Heart left ventricle (tissue), 16 donors: ENCODE results near the gene COX10. TPM values are rescaled to one million over a fixed set of nuclear protein-coding genes. Genes with fewer than 3 reads are reported as not detected.

Experiments
- ATAC-seq, 4 donors: fragments of 200-7000 bp; cut with Tn5 transposase; one replicate each; pipeline ENCODE4 v1.9.1; 2020 to 2022; ENCODE audit warnings: moderate library complexity in 4 of 4, mild to moderate bottlenecking in 3 of 4, moderate number of reproducible peaks in 1 of 4
- DNase-seq, 5 donors: peaks; one replicate each; pipeline ENCODE4 v3.0.0-alpha.2; 2020
- H3K27ac ChIP-seq, 12 donors: fragments of 200-600 bp; sonication (generic) in 4 of 12; one replicate each; pipeline versions ENCODE4 v1.5.0 to v1.8.0; 2016 to 2022; ENCODE audit warnings: mild to moderate bottlenecking in 2 of 12
- H3K27me3 ChIP-seq, 9 donors: fragments of 200-600 bp; sonication (generic) in 2 of 9; one replicate each; pipeline versions ENCODE4 v1.5.1 to v1.8.0; 2016 to 2022; ENCODE audit warnings: mild to moderate bottlenecking in 3 of 9
- H3K36me3 ChIP-seq, 9 donors: fragments of 200-600 bp; sonication (generic) in 2 of 9; one replicate each; pipeline versions ENCODE4 v1.5.0 to v1.8.0; 2018 to 2022; ENCODE audit warnings: mild to moderate bottlenecking in 2 of 9
- H3K4me1 ChIP-seq, 12 donors: fragments of 200-600 bp; sonication (generic) in 4 of 12; one replicate each; pipeline versions ENCODE4 v1.5.0 to v1.8.0; 2016 to 2022; ENCODE audit warnings: mild to moderate bottlenecking in 3 of 12
- H3K4me3 ChIP-seq, 12 donors: fragments of 200-600 bp; sonication (generic) in 4 of 12; one replicate each; pipeline versions ENCODE4 v1.5.0 to v1.8.0; 2017 to 2022; ENCODE audit warnings: mild to moderate bottlenecking in 9 of 12, moderate library complexity in 4 of 12
- H3K9me3 ChIP-seq, 12 donors: fragments of 200-600 bp; sonication (generic) in 4 of 12; one replicate each; pipeline versions ENCODE4 v1.5.0 to v1.8.0; 2016 to 2022; ENCODE audit warnings: mild to moderate bottlenecking in 1 of 12
- POLR2A ChIP-seq, 2 donors: fragments of 450-650 bp; IDR thresholded peaks; one replicate each; pipeline ENCODE4 v1.6.1; 2017; ENCODE audit warnings: antibody characterized with exemption in 2 of 2, mild to moderate bottlenecking in 2 of 2, moderate library complexity in 2 of 2
- WGBS, 4 donors: extraction: QIAGEN DNeasy Blood & Tissue Kit in 2 of 4; methylation state at CpG; one replicate each; pipeline versions ENCODE4 v1.1.5 to v1.1.7; 2013 to 2018; 5-methylcytosine and 5-hydroxymethylcytosine counted together
- intact Hi-C, 10 donors: fragments of 100-400 bp; cut with DNase I; formaldehyde crosslinking; loops; one replicate each; pipeline versions ENCODE4 v1.11.1 to v1.14.2; 2022
- polyA plus RNA-seq, 2 donors: library from polyadenylated mRNA; stranded (reverse); fragments of 200-250 nt; gene quantifications; one replicate each; pipeline ENCODE4 v1.2.3, GENCODE V29; 2013
- total RNA-seq, 9 donors: library from RNA; depleted of rRNA in 2 of 9; stranded (reverse); fragments of >200 nt in 2 of 9; fragmentation: NEBNext Ultra II Directional in 3 of 9; extraction: Animal tissue kit (Norgen Biotek cat#: 25700) in 3 of 9; gene quantifications; one replicate each; pipeline versions ENCODE4 v1.1.0 to v1.2.4, GENCODE V29; 2016 to 2023
- TF ChIP-seq, protein P1 (sequence below), 12 donors: fragments of 200-600 bp; sonication (generic) in 4 of 12; IDR thresholded peaks; one replicate each; pipeline versions ENCODE4 v1.5.0 to v1.8.0; 2018 to 2022; ENCODE audit warnings: antibody characterized with exemption in 12 of 12, mild to moderate bottlenecking in 5 of 12
- donor health status: ischemic (EF 13 %, LVEDD 7.1; RV severe dilation, severe dysfunction).
- donor health status: healthy with polysubstance abuse.
- donor health status: DM: no; HTN: yes; CAD: no.
- donor health status: DM: no; HTN: no; CAD: no.
- donor health status: ischemic (EF 25% LVEDD 6.9; RV normal size, moderate dysfunction).
- donor health status: ischemic (EF 25% LVEDD 5.7; RV mildly dilated, moderate dysfunction).
- donor health status: healthy.
- donor health status: DM: yes; HTN: yes; CAD: no.
- donor health status: ischemic (EF 35%, LVEDD 5.7; RV mildly dilated, moderate dysfunction).
- donor health status: nonischemic (EF 11% LVEDD 7.7; RV severe dilation, severe dysfunction).
- donor health status: DM: yes; HTN: yes; CAD: no.
- donor health status: PGD.
- donor health status: ischemic (EF 29% LVEDD 5.4; RV normal size, mild dysfunction).
- donor health status: nonischemic (EF 23%, LVEDD 6.1; RV moderate dilation, normal function).

Gene COX10
- total and polyA plus RNA-seq, 11 donors = 17.8 to 96.0 (median 48.6) TPM

GRCh38 chr17:14133104-14133503 lies 63.8 kb downstream of the COX10 start:
- DNase-seq (no peak), ATAC-seq (no peak)
- Histone ChIP-seq H3K36me3 (no peaks in the 10 kb centered on the region), H3K27me3 (no peaks in the 10 kb centered on the region), H3K27ac (no peak overlapping the region), H3K4me1 (peaks cover 0 to 3% (median 0%) of the 10 kb centered on the region in 12 donors), H3K9me3 (no peaks in the 10 kb centered on the region), H3K4me3 (no peak overlapping the region)
- intact Hi-C loops = no loop called here
- TF ChIP-seq, protein P1, sequence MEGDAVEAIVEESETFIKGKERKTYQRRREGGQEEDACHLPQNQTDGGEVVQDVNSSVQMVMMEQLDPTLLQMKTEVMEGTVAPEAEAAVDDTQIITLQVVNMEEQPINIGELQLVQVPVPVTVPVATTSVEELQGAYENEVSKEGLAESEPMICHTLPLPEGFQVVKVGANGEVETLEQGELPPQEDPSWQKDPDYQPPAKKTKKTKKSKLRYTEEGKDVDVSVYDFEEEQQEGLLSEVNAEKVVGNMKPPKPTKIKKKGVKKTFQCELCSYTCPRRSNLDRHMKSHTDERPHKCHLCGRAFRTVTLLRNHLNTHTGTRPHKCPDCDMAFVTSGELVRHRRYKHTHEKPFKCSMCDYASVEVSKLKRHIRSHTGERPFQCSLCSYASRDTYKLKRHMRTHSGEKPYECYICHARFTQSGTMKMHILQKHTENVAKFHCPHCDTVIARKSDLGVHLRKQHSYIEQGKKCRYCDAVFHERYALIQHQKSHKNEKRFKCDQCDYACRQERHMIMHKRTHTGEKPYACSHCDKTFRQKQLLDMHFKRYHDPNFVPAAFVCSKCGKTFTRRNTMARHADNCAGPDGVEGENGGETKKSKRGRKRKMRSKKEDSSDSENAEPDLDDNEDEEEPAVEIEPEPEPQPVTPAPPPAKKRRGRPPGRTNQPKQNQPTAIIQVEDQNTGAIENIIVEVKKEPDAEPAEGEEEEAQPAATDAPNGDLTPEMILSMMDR (IDR thresholded peaks at IDR 0.05) = no peak
- no peak for TF ChIP-seq POLR2A (IDR thresholded peaks at IDR 0.05)

DNA sequence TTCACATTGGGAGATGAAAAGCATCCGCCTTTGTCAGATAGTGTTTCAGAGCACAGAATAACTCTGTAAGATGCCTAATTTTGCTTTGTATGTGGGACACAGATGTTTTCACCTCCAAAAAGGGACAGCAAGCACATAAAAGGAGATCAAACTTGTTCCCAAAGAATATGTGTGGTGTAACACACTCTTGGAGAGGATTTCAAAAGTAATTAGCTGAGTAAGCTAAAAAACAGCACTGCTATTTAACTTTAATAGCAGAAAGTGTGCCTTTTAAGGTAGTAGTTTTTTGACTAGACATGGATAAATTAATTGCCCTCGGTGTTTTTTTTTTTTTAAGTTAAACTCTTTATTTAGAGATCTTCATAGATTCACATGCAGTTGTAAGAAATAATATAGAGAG lies 65.2 kb downstream of the COX10 start:
- TF ChIP-seq, protein P1 (IDR thresholded peaks at IDR 0.05) = no peak
- no peak for TF ChIP-seq POLR2A (IDR thresholded peaks at IDR 0.05)
- Histone ChIP-seq H3K9me3 (no peaks in the 10 kb centered on the region), H3K27me3 (no peaks in the 10 kb centered on the region), H3K4me1 (peaks cover 0 to 3% (median 0%) of the 10 kb centered on the region in 12 donors), H3K4me3 (no peak overlapping the region), H3K27ac (no peak overlapping the region), H3K36me3 (no peaks in the 10 kb centered on the region)
- ATAC-seq (no peak), DNase-seq (no peak)
- WGBS, 4 donors = 82 to 92% (median 87%) methylated on average over 2 of the region's 2 CpGs
- intact Hi-C loops = no loop called here

DNA sequence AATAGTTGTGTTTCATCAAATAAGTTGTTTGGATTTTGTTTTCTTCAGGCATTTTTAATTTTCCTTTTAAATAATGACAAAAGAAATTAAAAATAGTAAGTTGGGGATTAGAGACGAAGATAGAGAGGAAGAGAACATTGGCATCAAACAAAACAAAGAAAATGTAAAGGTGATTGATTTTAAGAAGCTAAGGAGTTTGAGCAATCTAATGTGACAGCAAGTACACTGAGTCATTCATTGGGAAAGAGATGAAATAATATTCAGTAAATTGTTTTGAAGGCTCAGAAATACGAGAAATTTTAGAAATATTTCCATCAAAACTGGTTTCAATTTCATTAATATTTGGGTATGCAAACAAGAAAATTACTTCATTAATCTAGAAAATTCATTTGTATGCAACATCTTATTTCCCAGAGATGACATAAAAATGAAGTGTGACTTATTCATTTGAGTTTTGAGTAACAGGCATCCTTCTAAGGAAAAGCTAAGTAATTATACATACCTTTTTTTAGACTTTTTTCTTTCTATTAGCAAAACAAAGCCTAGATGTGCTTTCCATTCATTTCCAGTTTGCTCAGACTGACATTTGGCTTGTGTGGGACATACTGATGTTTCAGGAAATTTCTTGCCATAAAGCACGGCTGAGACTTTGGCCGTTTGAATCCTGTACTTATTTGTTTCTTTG lies 66.7 kb downstream of the COX10 start:
- Histone ChIP-seq H3K27me3 (no peaks in the 10 kb centered on the region), H3K27ac (no peak overlapping the region), H3K4me3 (no peak overlapping the region), H3K9me3 (no peaks in the 10 kb centered on the region), H3K36me3 (no peaks in the 10 kb centered on the region), H3K4me1 (peaks cover 0 to 3% (median 0%) of the 10 kb centered on the region in 12 donors)
- DNase-seq (no peak), ATAC-seq (no peak)
- WGBS, 4 donors = 73 to 80% (median 76%) methylated on average over 4 of the region's 4 CpGs
- intact Hi-C loops = no loop called here
- no peak for TF ChIP-seq POLR2A (IDR thresholded peaks at IDR 0.05)
- TF ChIP-seq, protein P1 (IDR thresholded peaks at IDR 0.05) = no peak

DNA sequence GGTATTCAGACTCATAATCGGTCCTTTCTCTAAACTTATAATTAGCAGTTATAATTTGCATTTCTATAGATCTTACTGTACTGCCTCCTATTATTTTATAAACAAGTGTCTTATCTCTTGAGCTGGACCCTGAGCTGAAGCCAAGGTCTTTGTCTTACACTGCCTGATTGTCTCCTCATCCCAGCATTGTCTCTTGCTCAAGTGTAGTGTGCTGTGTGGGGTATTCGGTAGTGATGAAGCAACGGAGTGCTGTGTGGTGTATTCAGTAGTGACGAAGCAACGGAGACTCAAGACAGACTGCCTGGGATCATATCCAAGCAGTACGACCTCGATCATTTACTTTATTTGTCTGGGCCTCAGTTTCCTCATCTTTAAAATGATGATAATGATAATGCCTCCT lies 69.3 kb downstream of the COX10 start:
- no peak overlapping the region for H3K27ac ChIP-seq
- TF ChIP-seq POLR2A (IDR thresholded peaks at IDR 0.05) = no peak
- TF ChIP-seq, protein P1 (IDR thresholded peaks at IDR 0.05) = no peak
- H3K9me3 ChIP-seq = no peaks in the 10 kb centered on the region
- WGBS, 4 donors = 93 to 95% (median 94%) methylated on average over 7 of the region's 7 CpGs
- no peaks in the 10 kb centered on the region for H3K27me3 ChIP-seq
- intact Hi-C loops = no loop called here
- ATAC-seq = no peak
- H3K4me3 ChIP-seq = no peak overlapping the region
- DNase-seq = no peak
- H3K4me1 ChIP-seq = peaks cover 0 to 8% (median under 1%) of the 10 kb centered on the region in 12 donors
- no peaks in the 10 kb centered on the region for H3K36me3 ChIP-seq
